MM.1S (cell line): ENCODE results near the gene RNLS.
A peak's percentile ranks its signal among the peaks of the same experiment; 100 is the strongest.

Experiments
- DNase-seq: peaks from one replicate; pipeline ENCODE4 v3.0.0-alpha.2; 2015
- H2AFZ ChIP-seq: fragments of 300-600 bp; sonication (generic); 2 replicates; pipeline ENCODE4 v1.6.0; 2016; ENCODE audit warnings: antibody characterized with exemption, low read length
- H3F3A ChIP-seq: fragments of 300-600 bp; sonication (generic); 2 replicates; pipeline ENCODE4 v1.6.1; 2016; ENCODE audit warnings: mild to moderate bottlenecking, antibody characterized with exemption, low read length, moderate library complexity, mixed read lengths; ENCODE audit not compliant: insufficient read depth
- H3K27ac ChIP-seq: fragments of 300-600 bp; sonication (generic); 2 replicates; pipeline ENCODE4 v1.5.1; 2016; ENCODE audit warnings: mild to moderate bottlenecking, low read length
- H3K27me3 ChIP-seq: fragments of 300-600 bp; sonication (generic); replicated peaks from 2 replicates; pipeline ENCODE4 v1.6.0; 2016; ENCODE audit warnings: low read length; ENCODE audit not compliant: insufficient read depth
- H3K36me3 ChIP-seq: fragments of 300-600 bp; sonication (generic); replicated peaks from 2 replicates; pipeline ENCODE4 v1.6.1; 2016; ENCODE audit warnings: mild to moderate bottlenecking, low read length, mixed read lengths; ENCODE audit not compliant: insufficient read depth
- H3K4me1 ChIP-seq: fragments of 300-600 bp; sonication (generic); 2 replicates; pipeline ENCODE4 v1.6.1; 2016; ENCODE audit warnings: low read length, mixed read lengths
- H3K4me2 ChIP-seq: fragments of 300-600 bp; sonication (generic); 2 replicates; pipeline ENCODE4 v1.6.0; 2016; ENCODE audit warnings: low read depth, low read length
- H3K4me3 ChIP-seq: fragments of 300-600 bp; sonication (generic); 2 replicates; pipeline ENCODE4 v1.5.1; 2016; ENCODE audit warnings: low read length, mixed read lengths
- H3K79me2 ChIP-seq: fragments of 300-600 bp; sonication (generic); 2 replicates; pipeline ENCODE4 v1.6.1; 2016; ENCODE audit warnings: mixed run types, low read length, mixed read lengths
- H3K9ac ChIP-seq: fragments of 300-600 bp; sonication (generic); 2 replicates; pipeline ENCODE4 v1.6.1; 2016; ENCODE audit warnings: low read length, mixed read lengths
- H3K9me2 ChIP-seq: fragments of 300-600 bp; sonication (generic); replicated peaks from 2 replicates; pipeline ENCODE4 v1.6.1; 2016; ENCODE audit warnings: mild to moderate bottlenecking, low read length, mixed read lengths; ENCODE audit not compliant: insufficient read depth
- H3K9me3 ChIP-seq: fragments of 300-600 bp; sonication (generic); replicated peaks from 2 replicates; pipeline ENCODE4 v1.6.1; 2016; ENCODE audit warnings: mild to moderate bottlenecking, low read length, mixed read lengths; ENCODE audit not compliant: insufficient read depth
- H4K20me1 ChIP-seq: fragments of 300-600 bp; sonication (generic); 2 replicates; pipeline ENCODE4 v1.6.1; 2016; ENCODE audit warnings: mild to moderate bottlenecking, low read length, moderate library complexity, mixed read lengths; ENCODE audit not compliant: insufficient read depth
- CTCF ChIP-seq: fragments of 300-600 bp; sonication (generic); IDR thresholded peaks from 2 replicates; pipeline ENCODE4 v1.5.1; 2016; ENCODE audit warnings: antibody characterized with exemption, low read length, mixed read lengths
- EZH2 ChIP-seq: fragments of 300-600 bp; sonication (generic); optimal IDR thresholded peaks from 2 replicates; pipeline ENCODE3; 2017; ENCODE audit warnings: low read depth, mild to moderate bottlenecking, antibody characterized with exemption, low read length, mixed read lengths
- EZH2phosphoT487 ChIP-seq: fragments of 300-600 bp; sonication (generic); IDR thresholded peaks from 2 replicates; pipeline ENCODE4 v1.6.1; 2018; ENCODE audit warnings: antibody characterized with exemption, low read length

RNLS gene

GRCh38 chr10:88586462-88586861, 3.3 kb upstream of the RNLS start, which contains the start of gene LIPJ:
Gene LIPJ, plus strand, starts transcription at chr10:88586762. Its CDS starts 3,926 bp downstream, at chr10:88590688.
- no peaks in the 10 kb centered on the region for H3K9me3 ChIP-seq
- no peaks in the 10 kb centered on the region for H3K9me2 ChIP-seq
- no peak within 1 kb of the TSS for H3K27ac ChIP-seq
- TF ChIP-seq EZH2 (no peak), EZH2phosphoT487 (no peak), CTCF (no peak)
- H4K20me1 ChIP-seq: no peaks in the 10 kb centered on the region
- DNase-seq: no peak
- peaks cover 12% of the 10 kb centered on the region; the same call in 1 of the 2 replicates for H3K4me1 ChIP-seq
- H3K4me2 ChIP-seq: no peak within 1 kb of the TSS
- H2AFZ ChIP-seq: no peak within 1 kb of the TSS
- H3K36me3 ChIP-seq: no peaks in the 10 kb centered on the region
- H3K79me2 ChIP-seq: no peaks in the 10 kb centered on the region
- H3K4me3 ChIP-seq: no peak within 1 kb of the TSS
- no peaks in the 10 kb centered on the region for H3K27me3 ChIP-seq
- peaks cover 15% of the 10 kb centered on the region for H3F3A ChIP-seq
- no peak within 1 kb of the TSS for H3K9ac ChIP-seq

- H3K4me3 ChIP-seq: peak overlapping the region; percentile 90
- peak overlapping the region; percentile 99 for H2AFZ ChIP-seq
- H3K27me3 ChIP-seq: no peaks in the 10 kb centered on the region
- H3K4me2 ChIP-seq: peak overlapping the region; percentile 93
- H3K4me1 ChIP-seq: peaks cover 12% of the 10 kb centered on the region; the same call in 1 of the 2 replicates
- peaks cover 15% of the 10 kb centered on the region for H3F3A ChIP-seq
- H3K36me3 ChIP-seq: no peaks in the 10 kb centered on the region
- peak overlapping the region; percentile 95 for H3K9ac ChIP-seq
- peak overlapping the region; percentile 93 for H3K27ac ChIP-seq
- no peak for TF ChIP-seq EZH2
- TF ChIP-seq EZH2phosphoT487: no peak
- TF ChIP-seq CTCF: no peak
- H3K9me2 ChIP-seq: no peaks in the 10 kb centered on the region
- no peaks in the 10 kb centered on the region for H3K79me2 ChIP-seq
- no peak for DNase-seq
- H3K9me3 ChIP-seq: no peaks in the 10 kb centered on the region
- H4K20me1 ChIP-seq: no peaks in the 10 kb centered on the region
Observed at GRCh38 chr10:88583584-88583957, 453 bp upstream of the RNLS start.

- Histone ChIP-seq H3K27me3 (no peaks in the 10 kb centered on the region), H3K4me3 (peak overlapping the region; percentile 90), H3K9me2 (no peaks in the 10 kb centered on the region), H3K27ac (peak overlapping the region; percentile 10; the same call in 1 of the 2 replicates), H3K9ac (peak overlapping the region; percentile 95; the same call in 1 of the 2 replicates), H3K4me2 (peak overlapping the region; percentile 93), H3K4me1 (peaks cover 12% of the 10 kb centered on the region; the same call in 1 of the 2 replicates), H3F3A (peaks cover 15% of the 10 kb centered on the region), H3K79me2 (no peaks in the 10 kb centered on the region), H3K9me3 (no peaks in the 10 kb centered on the region), H4K20me1 (no peaks in the 10 kb centered on the region), H3K36me3 (no peaks in the 10 kb centered on the region), H2AFZ (peak overlapping the region; percentile 99)
- TF ChIP-seq EZH2phosphoT487: no peak
- TF ChIP-seq EZH2: no peak
- no peak for TF ChIP-seq CTCF
- no peak for DNase-seq
Observed at GRCh38 chr10:88582411-88582805, 710 bp downstream of the RNLS start.
